LNCaP clone FGC (cell line): ENCODE data around the gene CRLF2.

Experiments
- DNase-seq: peaks from one replicate; pipeline ENCODE4 v3.0.0-alpha.2; 2011; ENCODE audit warnings: low read depth
- H3K4me3 ChIP-seq: 2 replicates; pipeline ENCODE4 v1.5.1; 2011; ENCODE audit warnings: mild to moderate bottlenecking, low read depth, low read length, control low read depth
- CTCF ChIP-seq: IDR thresholded peaks from 2 replicates; pipeline ENCODE4 v1.5.1; 2012; ENCODE audit warnings: mild to moderate bottlenecking; ENCODE audit not compliant: control insufficient read depth, insufficient read depth; ENCODE audit errors: extremely low read depth

Gene CRLF2

GRCh38 chrX:1224954-1225353 lies 12.5 kb upstream of the CRLF2 start:
- no peak for TF ChIP-seq CTCF
- H3K4me3 ChIP-seq, result no peak overlapping the region
- no peak for DNase-seq

- no peak overlapping the region for H3K4me3 ChIP-seq
- TF ChIP-seq CTCF, result no peak
- no peak for DNase-seq
Measured at GRCh38 chrX:1223242-1223600, 10.8 kb upstream of the CRLF2 start.

- TF ChIP-seq CTCF, result no peak
- DNase-seq, result no peak
Measured at GRCh38 chrX:1222531-1223241, 10.2 kb upstream of the CRLF2 start.

GRCh38 chrX:1221296-1221845 lies 8.9 kb upstream of the CRLF2 start:
- no peak for TF ChIP-seq CTCF
- no peak for DNase-seq
- no peak overlapping the region for H3K4me3 ChIP-seq

More at GRCh38 chrX:1222531-1223241, 10.2 kb upstream of the CRLF2 start:
- H3K4me3 ChIP-seq, result no peak overlapping the region

GRCh38 chrX:1218286-1218685 lies 5.8 kb upstream of the CRLF2 start:
- no peak overlapping the region for H3K4me3 ChIP-seq
- no peak for TF ChIP-seq CTCF
- DNase-seq, result no peak

GRCh38 chrX:1215123-1215823 lies 2.8 kb upstream of the CRLF2 start:
- no peak for TF ChIP-seq CTCF
- H3K4me3 ChIP-seq, result no peak overlapping the region
- no peak for DNase-seq
